Mammary epithelial cell (primary cell): ENCODE measurements around the gene STON2.

Experiments
- CTCF ChIP-seq, 2 donors: IDR thresholded peaks in 1 of 2; conservative IDR thresholded peaks in 1 of 2; 2 replicates each; pipeline ENCODE4 v1.5.1; 2011 to 2012; ENCODE audit warnings: inconsistent platforms in 2 of 2, low read length in 2 of 2, mild to moderate bottlenecking in 2 of 2, control low read depth in 1 of 2, low read depth in 1 of 2; ENCODE audit not compliant: insufficient read depth in 1 of 2; ENCODE audit errors: extremely low read depth in 1 of 2
- EZH2 ChIP-seq: IDR thresholded peaks from 2 replicates; pipeline ENCODE4 v1.6.1; 2012; ENCODE audit warnings: low read length, inconsistent platforms, borderline replicate concordance

GRCh38 chr14:81295958-81296923 lies 103.9 kb downstream of the STON2 start:
- TF ChIP-seq CTCF (conservative IDR thresholded peaks at IDR 0.05 in 1 of 2, IDR thresholded peaks at IDR 0.05 in 1 of 2; ENCODE audit: extremely low read depth in 1 of 2, insufficient read depth in 1 of 2, low read depth in 1 of 2, low read length in 2 of 2) (no peak), EZH2 (no peak)
